Stimulated activated CD4-positive, alpha-beta T cell treated with anti-CD3 and anti-CD28 coated beads, TNF-alpha, amount 100 ng/mL, for 24 hours (primary cell): ENCODE results near the gene TUBA3C.
"Not testable (repeated sequence)": the region's sequence is repeated elsewhere in the genome, so short reads cannot be mapped to it uniquely, and the experiment has no call there.

Experiments used
- DNase-seq, 3 experiments: peaks; one replicate each; pipeline ENCODE4 v3.0.0-alpha.2; 2020; ENCODE audit warnings: low read depth in 3 of 3

The TUBA3C gene

DNA sequence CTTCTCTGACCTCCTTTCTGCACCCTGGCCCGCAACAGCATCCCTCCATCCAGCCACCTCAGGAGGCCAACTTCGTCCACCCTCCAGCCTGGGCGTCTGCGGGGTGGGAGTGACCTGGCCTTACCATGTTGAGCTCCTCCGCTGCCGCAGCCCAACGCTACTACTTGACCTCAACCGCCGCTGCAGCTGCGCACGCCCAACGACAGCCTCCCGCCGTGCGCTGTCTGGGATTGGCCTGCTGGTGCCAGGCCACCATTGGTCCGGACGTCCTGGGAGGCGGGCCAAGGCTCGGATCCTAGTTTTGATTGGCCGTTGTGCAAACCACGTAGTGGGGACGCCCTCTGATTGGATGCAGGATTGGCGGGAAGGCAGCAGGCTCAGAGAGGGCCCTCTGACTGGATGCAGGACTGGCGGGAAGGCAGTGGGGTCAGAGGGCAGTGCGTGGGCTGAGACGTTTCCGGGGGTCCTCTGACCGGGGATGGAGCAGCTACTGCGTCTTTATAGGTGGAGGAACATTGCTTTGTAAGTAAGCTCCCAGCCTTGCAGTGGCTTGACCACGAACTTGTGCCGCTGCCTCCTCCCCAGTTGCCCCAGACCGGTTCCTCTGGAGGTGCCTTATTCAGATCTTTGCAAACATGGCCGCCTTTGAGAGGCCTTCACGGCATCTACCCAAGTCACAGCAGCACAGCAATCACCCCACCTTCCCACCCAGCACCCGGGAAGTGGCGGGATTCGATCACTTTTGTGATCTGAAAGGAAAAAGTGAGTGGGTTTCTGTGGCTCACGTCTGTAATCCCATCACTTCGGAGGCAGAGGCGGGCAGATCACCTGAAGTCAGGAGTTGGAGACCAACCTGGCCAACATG lies at the start of gene TUBA3C:
TUBA3C (minus strand) TSS at position 204 of the 865 bp plus-strand sequence; CDS start at position 127, 77 bp downstream.
- no peak for DNase-seq

DNA sequence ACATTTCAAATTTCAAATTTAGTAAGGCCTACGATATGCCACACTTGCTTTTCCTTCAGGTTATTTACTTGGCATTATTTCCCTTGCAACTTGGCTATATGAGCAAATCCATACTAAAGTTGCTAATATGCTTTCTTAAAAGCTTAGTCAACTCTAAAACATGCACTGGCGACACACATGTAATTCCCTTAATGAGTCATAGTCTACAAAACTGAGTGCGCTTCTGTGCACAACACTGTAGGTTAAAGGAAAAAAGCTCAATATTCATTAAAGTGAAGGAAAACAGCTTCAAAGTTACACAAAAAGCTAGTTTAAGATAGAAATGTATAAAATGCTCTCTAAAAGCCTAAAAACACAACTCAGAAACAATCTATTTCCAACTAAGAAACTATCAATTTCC lies 25.8 kb upstream of the TUBA3C start:
- DNase-seq = not testable (repeated sequence)

DNA sequence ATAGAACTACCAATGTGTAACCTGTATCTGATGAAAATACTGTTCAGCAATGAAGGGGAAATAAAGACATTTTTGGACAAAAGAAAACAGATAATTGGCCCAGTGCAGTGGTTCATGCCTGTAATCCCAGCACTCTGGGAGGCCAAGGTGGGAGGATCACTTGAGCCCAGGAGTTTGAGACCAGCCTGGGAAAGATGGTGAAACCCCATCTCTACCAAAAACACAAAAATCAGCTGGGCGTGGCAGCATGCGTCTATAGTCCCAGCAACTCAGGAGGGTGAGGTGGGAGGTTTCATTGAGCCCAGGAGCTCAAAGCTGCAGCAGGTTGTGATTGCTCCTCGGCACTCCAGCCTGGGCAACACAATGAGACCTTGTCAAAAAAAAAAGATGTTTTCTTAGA lies 11.0 kb upstream of the TUBA3C start:
- not testable (repeated sequence) for DNase-seq

DNA sequence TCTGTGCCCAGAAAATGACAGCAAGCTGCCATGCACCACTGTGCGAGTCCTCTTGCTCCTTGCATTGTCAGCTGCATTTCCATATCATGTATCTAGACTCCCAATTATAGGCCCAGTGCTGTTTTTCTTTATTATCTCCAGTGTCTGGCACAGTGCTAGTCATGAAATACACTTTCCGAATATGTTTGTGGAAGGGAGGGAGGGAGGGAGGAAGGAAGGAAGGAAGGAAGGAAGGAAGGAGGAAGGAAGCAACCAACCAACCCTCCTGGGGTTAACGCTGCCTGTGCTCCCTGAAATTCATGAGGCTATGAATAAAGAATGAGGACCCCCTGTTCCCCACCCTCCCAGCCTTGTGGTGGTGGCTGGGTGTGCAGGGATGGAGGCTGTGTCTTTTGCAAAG lies 8.3 kb upstream of the TUBA3C start:
- not testable (repeated sequence) for DNase-seq

DNA sequence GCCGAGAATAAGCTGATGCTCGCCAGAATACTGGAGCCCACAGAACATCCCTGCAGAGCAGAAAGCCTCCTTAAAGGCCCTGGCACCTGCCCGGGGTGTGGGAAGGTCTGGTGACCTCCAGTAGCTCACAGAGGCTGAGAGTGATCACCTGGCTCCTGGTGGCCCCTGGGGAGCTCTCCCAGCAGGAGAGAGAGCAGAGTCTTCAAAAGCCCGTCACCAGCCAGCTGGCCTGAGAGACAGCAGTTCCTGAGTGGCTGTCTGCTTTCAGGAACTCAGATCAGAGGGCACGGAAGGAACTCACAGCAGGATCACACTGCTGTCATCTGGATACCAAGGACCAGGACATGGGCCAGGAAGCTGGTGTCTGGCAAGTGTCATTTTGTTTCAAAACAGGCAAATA lies 7.7 kb upstream of the TUBA3C start:
- DNase-seq = not testable (repeated sequence)

DNA sequence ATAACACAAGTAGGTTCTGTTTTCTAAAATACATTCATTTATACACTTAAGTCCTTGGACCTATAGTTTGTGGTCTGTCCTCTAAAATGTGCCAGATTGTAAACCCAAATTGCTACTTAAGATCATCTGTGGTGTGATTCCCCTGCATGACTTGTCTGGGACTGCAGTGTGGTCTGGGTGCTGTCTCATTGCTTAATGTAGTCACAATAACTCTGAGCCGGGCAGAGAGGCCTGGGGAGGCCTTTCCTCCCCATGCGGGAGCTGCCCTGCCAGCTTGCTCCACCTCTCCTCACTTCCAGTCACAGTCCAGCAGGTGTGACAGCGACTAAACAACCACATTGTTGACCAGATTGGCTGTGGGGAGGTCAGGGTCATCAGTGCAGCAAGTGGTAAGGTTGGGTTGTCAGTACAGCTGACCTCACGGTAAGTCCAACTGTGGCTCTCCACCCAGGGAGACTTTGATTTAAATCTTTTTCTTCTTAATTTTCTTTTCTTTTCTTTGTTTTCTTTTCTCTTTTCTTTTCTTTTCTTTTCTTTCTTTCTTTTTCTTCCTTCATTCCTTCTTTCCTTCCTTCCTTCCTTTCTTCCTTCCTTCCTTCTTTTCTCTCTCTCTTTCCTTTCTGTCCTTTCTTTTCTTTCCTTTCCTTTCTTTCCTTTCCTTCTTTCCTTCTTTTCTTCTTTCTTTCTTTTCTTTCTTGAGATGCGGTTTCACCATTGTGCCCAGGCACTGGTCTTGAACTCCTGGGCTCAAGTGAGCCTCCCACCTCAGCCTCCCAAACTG lies 4.4 kb upstream of the TUBA3C start:
- DNase-seq = no peak

DNA sequence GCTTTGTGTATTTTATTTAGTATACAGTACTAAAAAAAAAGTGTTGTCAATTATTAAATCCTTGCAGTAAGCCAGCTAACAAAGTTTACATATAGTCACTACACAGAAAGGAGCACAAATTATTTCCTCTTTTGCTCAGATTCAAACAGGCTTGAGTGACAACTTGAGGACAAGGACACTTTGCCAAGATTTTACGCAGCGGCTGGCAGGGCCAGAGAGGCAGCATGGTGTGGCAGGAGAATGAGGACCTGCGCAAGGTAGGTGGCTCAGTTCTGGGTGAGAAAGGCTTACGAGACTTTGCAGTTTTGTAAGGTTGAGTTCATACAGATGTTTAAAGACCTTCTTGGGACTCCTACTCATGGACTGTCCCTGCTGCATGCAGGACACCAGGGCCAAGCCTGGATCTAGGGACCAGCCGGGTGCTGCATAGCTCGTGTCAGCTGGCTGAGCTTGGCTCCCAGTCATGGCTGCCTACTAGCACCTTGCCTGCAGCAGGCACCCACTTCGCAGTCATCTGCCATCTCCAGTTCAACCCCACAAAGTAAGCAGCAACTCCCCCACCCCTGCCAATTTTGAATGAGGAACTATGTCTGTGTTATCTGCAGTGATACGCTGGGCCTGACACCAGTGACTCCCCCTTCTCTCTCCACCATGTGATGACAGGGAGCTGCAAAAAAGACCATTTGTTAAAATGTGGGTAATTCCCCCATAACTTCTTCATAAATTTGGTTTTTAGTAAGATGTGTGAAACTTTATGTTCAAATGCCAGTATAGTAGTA lies 3.7 kb upstream of the TUBA3C start:
- no peak for DNase-seq

DNA sequence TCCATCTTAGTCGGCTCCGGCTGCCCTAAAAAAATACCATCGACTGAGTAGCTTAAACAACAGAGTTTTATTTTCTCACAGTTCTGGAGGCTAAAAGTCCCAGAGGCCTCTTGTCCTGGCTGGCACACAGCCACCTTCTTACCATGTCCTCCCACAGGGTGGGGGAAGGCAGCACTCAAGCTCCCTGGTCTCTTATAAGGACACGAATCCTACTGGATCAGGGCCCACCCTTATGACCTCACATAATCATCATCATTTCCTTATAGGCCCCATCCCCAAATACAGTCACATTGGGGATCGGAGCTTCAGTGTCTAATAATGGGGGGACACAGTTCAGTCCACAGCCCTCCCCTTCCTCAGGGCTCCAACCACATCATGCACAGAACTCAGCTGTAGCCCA lies 2.6 kb upstream of the TUBA3C start:
- no peak for DNase-seq

DNA sequence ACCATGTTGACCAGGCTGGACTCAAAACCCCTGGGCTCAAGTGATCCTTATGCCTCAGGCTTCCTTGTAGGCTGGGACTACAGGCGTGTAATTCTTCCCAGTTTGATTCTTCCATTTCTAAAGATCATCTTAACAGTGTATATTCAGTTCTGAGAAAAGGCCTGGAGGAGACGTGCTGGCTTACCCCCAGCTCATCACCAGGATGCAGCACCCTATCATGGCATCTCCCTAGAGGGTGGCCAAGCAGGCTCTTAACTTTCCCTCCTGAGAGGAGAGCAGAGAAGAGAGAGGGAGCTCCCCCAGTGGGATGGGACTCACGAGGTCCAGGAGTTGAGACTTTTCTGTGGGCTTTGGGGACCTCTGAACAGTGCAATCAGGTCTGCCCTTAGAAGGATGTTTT lies 2.1 kb upstream of the TUBA3C start:
- no peak for DNase-seq

DNA sequence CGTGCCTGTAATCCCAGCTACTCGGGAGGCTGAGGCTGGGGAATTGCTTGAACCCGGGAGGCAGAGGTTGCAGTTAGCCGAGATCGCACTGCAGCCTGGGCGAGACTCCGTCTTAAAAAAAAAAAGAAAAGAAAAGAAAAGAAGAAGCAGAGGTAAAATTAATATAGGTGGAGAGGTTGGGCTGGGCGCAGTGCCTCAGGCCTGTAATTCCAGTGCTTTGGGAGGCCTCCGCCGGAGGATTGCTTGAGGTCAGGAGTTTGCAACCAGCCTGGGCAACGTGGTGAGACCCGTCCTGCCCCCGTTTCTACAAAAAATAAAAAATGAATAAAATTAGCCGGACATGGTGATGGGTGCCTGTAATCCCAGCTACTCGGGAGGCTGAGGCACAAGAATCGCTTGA lies 912 bp upstream of the TUBA3C start:
- DNase-seq = no peak

DNA sequence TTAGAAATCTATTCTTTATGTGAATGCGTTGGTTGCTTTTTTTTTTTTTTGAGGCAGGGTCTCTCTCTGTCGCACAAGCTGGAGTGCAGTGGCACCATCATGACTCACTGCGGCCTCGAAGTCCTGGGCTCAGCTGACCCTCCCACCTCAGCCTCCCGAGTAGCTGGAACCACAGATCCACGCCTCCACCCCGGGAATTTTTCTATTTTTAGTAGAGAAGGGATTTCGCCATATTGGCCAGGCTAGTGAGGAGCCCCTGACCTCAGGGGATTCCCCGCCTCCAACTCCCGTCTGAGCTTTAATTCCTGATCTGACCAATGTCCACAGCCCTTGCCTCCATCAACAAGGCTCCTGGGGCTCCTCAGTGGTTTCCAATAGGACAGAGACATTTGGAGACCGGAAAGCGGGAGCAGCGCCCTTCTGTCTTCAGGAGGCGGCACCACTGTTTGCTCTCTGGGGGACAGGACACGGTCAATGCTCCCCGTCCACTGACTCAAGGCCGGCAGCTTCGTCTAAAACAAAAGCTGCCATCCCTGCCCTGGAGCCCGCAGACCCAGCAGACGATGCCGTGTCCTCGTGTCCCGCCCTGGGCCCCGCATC lies 503 bp downstream of the TUBA3C start:
- no peak for DNase-seq

DNA sequence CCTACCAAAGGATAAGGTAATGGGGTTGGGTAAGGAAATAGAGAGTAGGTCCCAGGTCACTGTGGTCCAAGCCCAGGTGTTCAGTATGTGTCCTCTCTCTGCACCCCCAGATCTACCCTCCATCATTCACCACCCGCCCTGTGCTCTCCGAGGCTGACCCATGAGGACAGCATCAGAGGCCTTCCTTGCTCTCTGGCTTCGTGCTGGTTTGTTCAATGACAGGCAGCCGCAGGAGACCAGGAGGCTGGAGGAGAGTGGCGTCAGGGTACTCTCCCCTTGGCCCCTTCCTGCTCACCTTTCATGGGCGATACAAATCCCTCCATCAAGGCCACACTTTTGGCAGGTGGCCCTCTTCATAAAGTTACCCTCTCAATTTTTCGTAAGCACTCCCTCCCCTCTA lies 1.7 kb downstream of the TUBA3C start:
- no peak for DNase-seq

DNA sequence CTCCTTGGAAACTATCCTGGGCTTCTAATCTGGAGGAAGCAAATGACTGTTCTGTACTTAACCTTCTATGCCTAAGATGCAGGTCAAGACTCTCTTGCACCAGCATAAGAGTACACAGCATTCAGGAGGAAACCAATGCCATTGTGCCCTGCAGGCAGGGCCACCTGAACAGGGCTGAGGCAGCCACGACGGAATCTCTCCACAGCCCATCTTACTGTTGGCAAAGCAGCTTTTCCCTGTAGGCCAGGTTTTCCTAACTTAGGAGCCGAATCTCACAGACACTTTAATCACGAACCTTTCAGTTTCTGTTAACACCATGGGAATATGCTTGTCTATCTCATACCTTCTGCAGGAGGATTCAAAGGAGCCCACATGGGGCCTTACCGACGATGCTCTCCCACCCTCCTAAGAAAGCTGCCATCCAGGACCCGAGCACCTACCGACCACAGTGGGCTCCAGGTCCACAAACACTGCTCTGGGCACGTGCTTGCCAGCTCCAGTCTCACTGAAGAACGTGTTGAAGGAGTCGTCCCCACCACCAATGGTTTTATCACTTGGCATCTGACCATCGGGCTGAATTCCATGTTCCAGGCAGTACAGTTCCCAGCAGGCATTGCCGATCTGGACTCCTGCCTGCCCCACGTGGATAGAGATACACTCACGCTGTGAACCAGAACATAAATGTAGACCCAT lies 2.6 kb downstream of the TUBA3C start:
- no peak for DNase-seq

DNA sequence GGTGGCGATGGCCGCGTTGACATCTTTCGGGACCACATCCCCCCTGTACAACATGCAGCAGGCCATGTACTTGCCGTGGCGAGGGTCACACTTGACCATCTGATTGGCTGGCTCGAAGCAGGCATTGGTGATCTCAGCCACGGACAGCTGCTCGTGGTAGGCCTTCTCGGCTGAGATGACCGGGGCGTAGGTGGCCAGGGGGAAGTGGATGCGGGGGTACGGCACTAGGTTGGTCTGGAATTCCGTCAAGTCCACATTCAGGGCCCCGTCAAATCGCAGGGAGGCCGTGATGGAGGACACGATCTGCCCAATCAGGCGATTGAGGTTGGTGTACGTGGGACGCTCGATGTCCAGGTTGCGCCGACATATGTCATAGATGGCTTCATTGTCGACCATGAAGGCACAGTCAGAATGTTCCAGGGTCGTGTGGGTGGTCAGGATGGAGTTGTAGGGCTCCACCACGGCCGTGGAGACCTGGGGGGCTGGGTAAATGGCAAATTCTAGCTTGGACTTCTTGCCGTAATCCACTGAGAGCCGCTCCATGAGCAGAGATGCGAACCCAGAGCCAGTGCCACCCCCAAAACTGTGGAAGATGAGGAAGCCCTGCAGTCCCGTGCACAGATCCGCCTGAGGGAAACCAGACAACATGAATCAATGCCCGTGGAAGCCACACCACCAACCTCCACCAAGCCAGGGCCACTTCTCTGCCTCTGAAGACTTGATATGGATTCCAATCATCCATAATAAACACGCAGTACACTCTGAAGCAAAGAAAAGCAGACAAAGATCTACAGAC lies 4.4 kb downstream of the TUBA3C start:
- not testable (repeated sequence) for DNase-seq

DNA sequence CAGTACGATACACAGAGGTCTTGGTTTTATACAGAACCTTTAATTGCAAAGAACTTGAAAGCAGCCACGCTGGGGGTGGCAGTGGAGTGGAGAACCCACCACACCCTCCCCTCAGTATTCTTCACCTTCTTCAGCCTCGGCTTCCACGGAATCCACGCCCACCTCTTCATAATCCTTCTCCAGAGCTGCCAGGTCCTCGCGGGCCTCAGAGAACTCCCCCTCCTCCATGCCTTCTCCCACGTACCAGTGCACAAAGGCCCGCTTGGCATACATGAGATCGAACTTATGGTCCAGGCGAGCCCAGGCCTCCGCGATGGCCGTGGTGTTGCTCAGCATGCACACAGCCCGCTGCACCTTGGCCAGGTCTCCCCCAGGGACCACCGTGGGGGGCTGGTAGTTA lies 7.9 kb downstream of the TUBA3C start:
- no peak for DNase-seq

DNA sequence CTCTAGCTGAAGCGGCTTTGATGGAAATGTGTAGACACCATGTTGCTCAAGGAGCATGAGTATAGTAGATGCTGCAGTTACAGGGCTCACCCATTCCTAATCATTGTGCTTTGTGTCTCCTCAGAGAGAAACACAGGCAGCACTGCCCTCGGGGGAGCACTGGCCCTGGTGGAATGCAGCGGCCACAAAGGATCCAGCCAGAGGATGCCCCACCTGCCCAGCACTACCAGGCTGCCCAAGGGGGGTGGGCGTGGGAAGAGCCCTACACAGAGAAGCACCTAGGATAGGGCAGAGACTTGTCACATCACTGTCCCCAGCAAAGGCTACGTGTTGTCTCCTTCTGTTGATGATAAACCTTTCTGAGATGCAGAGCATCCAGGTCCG lies 9.0 kb downstream of the TUBA3C start:
- no peak for DNase-seq

DNA sequence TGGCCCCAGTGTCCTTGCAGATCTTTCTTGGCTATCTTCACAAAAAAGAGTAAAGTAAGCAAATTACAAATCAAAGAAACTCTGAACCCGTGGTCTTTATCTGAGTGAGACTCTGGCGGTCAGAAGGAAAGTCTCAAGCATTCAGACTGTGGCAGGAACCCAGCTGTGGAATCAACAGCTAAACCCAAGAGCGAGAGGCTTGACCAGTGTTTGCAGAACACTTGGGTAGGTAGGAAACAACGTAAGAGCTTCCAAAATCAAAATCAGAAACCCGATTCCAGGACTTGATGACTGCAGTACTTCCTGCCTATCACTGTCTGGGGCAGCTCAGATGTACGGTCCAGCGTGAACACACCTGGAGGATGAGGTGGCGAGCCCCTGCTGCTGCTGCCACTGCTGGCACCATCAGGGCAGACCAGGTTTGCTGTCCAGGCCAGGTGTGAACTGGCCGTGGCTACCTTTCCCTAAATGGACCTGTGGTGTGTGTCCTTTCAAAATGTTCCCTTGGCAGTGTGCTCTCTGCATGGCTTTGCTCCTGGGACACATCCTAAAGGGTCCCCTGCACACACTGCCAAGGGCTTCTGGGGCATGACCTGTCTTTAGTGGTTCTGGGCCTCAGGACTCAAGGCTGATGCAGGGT lies 9.5 kb downstream of the TUBA3C start:
- DNase-seq = no peak

DNA sequence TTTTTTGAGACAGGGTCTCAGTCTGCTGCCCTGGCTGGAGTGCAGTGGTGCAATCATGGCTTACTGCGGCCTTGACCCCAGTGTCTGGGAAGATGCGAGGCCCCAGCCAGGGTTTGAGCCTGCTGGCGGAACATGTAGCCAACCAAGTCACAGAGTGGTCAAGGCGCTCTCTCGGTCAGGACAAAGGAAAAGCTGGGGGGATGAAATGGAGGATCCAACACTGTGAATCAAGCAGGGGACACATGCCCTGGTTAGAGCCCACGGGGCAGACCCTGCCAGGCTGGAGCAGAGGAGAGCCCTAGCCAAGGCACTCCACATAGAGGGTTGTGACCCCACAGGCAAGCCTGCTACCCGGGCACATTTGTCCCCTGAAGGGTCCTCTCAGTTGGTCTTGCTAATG lies 10.1 kb downstream of the TUBA3C start:
- no peak for DNase-seq

DNA sequence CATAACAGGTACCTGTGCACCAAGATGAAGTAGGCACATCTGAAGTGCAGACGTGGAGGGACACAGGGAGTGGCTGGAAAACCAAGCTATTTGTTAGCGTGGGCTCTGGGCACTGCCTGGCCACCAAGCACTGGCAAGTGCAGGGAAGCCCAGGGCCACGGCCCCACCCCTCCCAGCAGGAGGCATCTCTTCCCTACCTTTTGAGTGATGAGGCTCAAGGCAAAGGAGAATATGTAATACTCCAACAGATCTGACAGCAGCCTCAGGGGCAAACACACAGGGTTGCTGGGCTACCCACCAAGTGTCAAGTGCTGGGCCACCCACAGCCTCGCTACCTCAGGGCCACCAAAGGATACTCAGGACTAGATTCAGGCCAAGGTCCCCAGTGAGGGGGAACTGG lies 11.6 kb downstream of the TUBA3C start:
- no peak for DNase-seq

DNA sequence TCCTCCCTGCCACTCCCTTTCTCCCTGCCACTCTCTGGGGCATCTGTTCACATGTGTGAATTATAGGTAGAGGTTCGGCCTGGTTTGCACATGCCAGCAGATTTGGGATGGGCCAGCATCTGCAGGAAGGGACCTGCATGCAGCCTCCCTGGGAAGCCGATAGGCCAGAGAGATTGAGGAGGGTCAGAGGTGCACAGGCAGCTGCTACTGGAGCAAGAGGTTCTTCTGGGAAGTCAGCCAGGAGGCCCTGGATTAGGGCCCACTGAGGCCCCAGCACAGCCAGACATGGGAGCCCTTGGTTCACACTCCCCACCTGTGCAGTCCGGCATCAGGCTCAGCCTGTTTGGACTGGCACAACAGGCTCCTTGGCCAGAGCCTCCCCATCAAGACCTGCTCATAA lies 12.1 kb downstream of the TUBA3C start:
- DNase-seq = no peak
